ENCODE results near the gene MTMR3. TPM values are rescaled to one million over a fixed set of nuclear protein-coding genes. Genes with fewer than 3 reads are reported as not detected.
A peak's percentile ranks its signal among the peaks of the same experiment; 100 is the strongest.
"Not testable (repeated sequence)": the region's sequence is repeated elsewhere in the genome, so short reads cannot be mapped to it uniquely, and the experiment has no call there.

MTMR3 gene
- total RNA-seq, 4 donors from 2014 or later = 52.8 to 101 (median 69.1) TPM

- TF ChIP-seq POLR2A (IDR thresholded peaks at IDR 0.05) = no peak
- TF ChIP-seq CTCF (IDR thresholded peaks at IDR 0.05) = no peak
- Histone ChIP-seq H3K27me3 (no peaks in the 10 kb centered on the region), H3K4me3 (replicated peaks in 1 of 3) (no peak overlapping the region), H3K9me3 (no peaks in the 10 kb centered on the region), H3K36me3 (no peaks in the 10 kb centered on the region), H3K27ac (no peak overlapping the region), H3K4me1 (peaks cover 3 to 20% of the 10 kb centered on the region in 2 donors)
- DNase-seq = no peak
- intact Hi-C loops (cut with DNase I) = no loop called here
- 87 to 89% methylated on average over 4 of the region's 4 CpGs for WGBS, 2 donors
These were observed 90.3 kb downstream of the MTMR3 start for GRCh38 chr22:29973269-29973668.

- H3K27ac ChIP-seq; intact Hi-C loops (cut with DNase I); DNase-seq; H3K27me3 ChIP-seq; H3K4me3 ChIP-seq (replicated peaks in 1 of 3); H3K9me3 ChIP-seq; H3K36me3 ChIP-seq: not testable (repeated sequence)
- H3K4me1 ChIP-seq = peaks cover 4 to 20% of the 10 kb centered on the region in 2 donors
- WGBS, 2 donors = 95 to 97% methylated on average over 9 of the region's 9 CpGs
These were observed 90.7 kb downstream of the MTMR3 start for GRCh38 chr22:29973680-29974079.

- H3K4me1 ChIP-seq = peaks cover 13 to 37% of the 10 kb centered on the region in 2 donors
- H3K36me3 ChIP-seq = no peaks in the 10 kb centered on the region
- peak overlapping the region in 2 of 3 donors; percentile 21 to 44 for H3K27ac ChIP-seq
- intact Hi-C loops (cut with DNase I) = no loop called here
- no peaks in the 10 kb centered on the region for H3K9me3 ChIP-seq
- WGBS, 2 donors = 72 to 80% methylated on average over 7 of the region's 7 CpGs
- H3K27me3 ChIP-seq = no peaks in the 10 kb centered on the region
- TF ChIP-seq POLR2A (IDR thresholded peaks at IDR 0.05) (no peak), CTCF (IDR thresholded peaks at IDR 0.05) (no peak)
- DNase-seq = peak; percentile 80 to 87
- H3K4me3 ChIP-seq (replicated peaks in 1 of 3) = no peak overlapping the region
These were observed 92.5 kb downstream of the MTMR3 start for GRCh38 chr22:29975494-29975893.

- H3K27me3 ChIP-seq = no peaks in the 10 kb centered on the region
- H3K4me1 ChIP-seq = peaks cover 13 to 29% of the 10 kb centered on the region in 2 donors
- DNase-seq = no peak
- H3K36me3 ChIP-seq = no peaks in the 10 kb centered on the region
- no peak overlapping the region for H3K27ac ChIP-seq
- H3K9me3 ChIP-seq = no peaks in the 10 kb centered on the region
- TF ChIP-seq POLR2A (IDR thresholded peaks at IDR 0.05) = no peak
- TF ChIP-seq CTCF (IDR thresholded peaks at IDR 0.05) = no peak
- intact Hi-C loops (cut with DNase I) = no loop called here
- H3K4me3 ChIP-seq (replicated peaks in 1 of 3) = no peak overlapping the region
- 92 to 94% methylated on average over 3 of the region's 3 CpGs for WGBS, 2 donors
These were observed 94.1 kb downstream of the MTMR3 start for GRCh38 chr22:29977107-29977506.

GRCh38 chr22:29979777-29980321 is 96.9 kb downstream of the MTMR3 start:
- Histone ChIP-seq H3K27me3 (no peaks in the 10 kb centered on the region), H3K4me3 (replicated peaks in 1 of 3) (no peak overlapping the region), H3K4me1 (peaks cover 13 to 18% of the 10 kb centered on the region in 2 donors), H3K9me3 (no peaks in the 10 kb centered on the region), H3K27ac (peak overlapping the region; percentile 27 to 52 (median 50)), H3K36me3 (no peaks in the 10 kb centered on the region)
- WGBS, 2 donors = 34 to 36% methylated on average over 3 of the region's 3 CpGs
- TF ChIP-seq CTCF (IDR thresholded peaks at IDR 0.05) = no peak
- no peak for TF ChIP-seq POLR2A (IDR thresholded peaks at IDR 0.05)
- no peak for DNase-seq
- intact Hi-C loops (cut with DNase I) = no loop called here
